GM11168 (cell line): ENCODE data around the gene CLEC17A.
"Not testable (repeated sequence)": the region's sequence is repeated elsewhere in the genome, so short reads cannot be mapped to it uniquely, and the experiment has no call there.

ENCODE experiments used
- in situ Hi-C: fragments of 300-500 bp; cut with MboI; formaldehyde crosslinking; loops from one replicate; pipeline ENCODE4 v1.12.0; 2022; ENCODE audit warnings: low sequenced_read_pairs; ENCODE audit not compliant: unreplicated experiment

Gene CLEC17A

GRCh38 chr19:14558370-14559066, 24.4 kb upstream of the CLEC17A start:
- in situ Hi-C loops, result no loop called here

GRCh38 chr19:14559916-14560775, 22.7 kb upstream of the CLEC17A start:
- in situ Hi-C loops, result no loop called here

GRCh38 chr19:14560776-14561108, 22.1 kb upstream of the CLEC17A start:
- in situ Hi-C loops, result no loop called here

GRCh38 chr19:14561249-14561648, 21.6 kb upstream of the CLEC17A start:
- in situ Hi-C loops, result no loop called here

GRCh38 chr19:14561847-14562351, 21.0 kb upstream of the CLEC17A start:
- in situ Hi-C loops, result no loop called here

GRCh38 chr19:14562660-14563589, 20.0 kb upstream of the CLEC17A start:
- in situ Hi-C loops, result no loop called here

- in situ Hi-C loops, result no loop called here
These were observed 19.3 kb upstream of the CLEC17A start for GRCh38 chr19:14563590-14563926.

- in situ Hi-C loops, result no loop called here
These were observed 18.8 kb upstream of the CLEC17A start for GRCh38 chr19:14563989-14564651.

- in situ Hi-C loops, result not testable (repeated sequence)
These were observed 18.1 kb upstream of the CLEC17A start for GRCh38 chr19:14564652-14565297.

- in situ Hi-C loops, result no loop called here
These were observed 17.6 kb upstream of the CLEC17A start for GRCh38 chr19:14565298-14565679.

- in situ Hi-C loops, result no loop called here
These were observed 16.8 kb upstream of the CLEC17A start for GRCh38 chr19:14565765-14566711.

GRCh38 chr19:14566712-14567077, 16.2 kb upstream of the CLEC17A start:
- in situ Hi-C loops, result no loop called here

- in situ Hi-C loops, result no loop called here
These were observed 15.8 kb upstream of the CLEC17A start for GRCh38 chr19:14567079-14567478.

GRCh38 chr19:14570864-14571527, 11.9 kb upstream of the CLEC17A start:
- in situ Hi-C loops, result loop anchor here (5.0 kb wide), 1 partner anchor 116 kb away; no protein-coding TSS in a partner anchor

GRCh38 chr19:14571695-14572490, 11.0 kb upstream of the CLEC17A start, which contains the start of gene NDUFB7:
NDUFB7 (minus strand) TSS chr19:14572066; CDS start chr19:14572000, 66 bp downstream.
- in situ Hi-C loops, result loop anchor here (5.0 kb wide), 1 partner anchor 115 kb away; no protein-coding TSS in a partner anchor

GRCh38 chr19:14575428-14575980, 7.4 kb upstream of the CLEC17A start:
- in situ Hi-C loops, result no loop called here

GRCh38 chr19:14576363-14576762, 6.5 kb upstream of the CLEC17A start:
- in situ Hi-C loops, result no loop called here
